HPDE6-E6E7 (cell line): ENCODE results near the gene GDPD1.
"Not testable (repeated sequence)": the region's sequence is repeated elsewhere in the genome, so short reads cannot be mapped to it uniquely, and the experiment has no call there.

Experiments used
- DNase-seq: peaks from one replicate; pipeline ENCODE4 v3.0.0; 2011; ENCODE audit warnings: missing footprints; ENCODE audit errors: extremely low spot score

GDPD1 gene

DNA sequence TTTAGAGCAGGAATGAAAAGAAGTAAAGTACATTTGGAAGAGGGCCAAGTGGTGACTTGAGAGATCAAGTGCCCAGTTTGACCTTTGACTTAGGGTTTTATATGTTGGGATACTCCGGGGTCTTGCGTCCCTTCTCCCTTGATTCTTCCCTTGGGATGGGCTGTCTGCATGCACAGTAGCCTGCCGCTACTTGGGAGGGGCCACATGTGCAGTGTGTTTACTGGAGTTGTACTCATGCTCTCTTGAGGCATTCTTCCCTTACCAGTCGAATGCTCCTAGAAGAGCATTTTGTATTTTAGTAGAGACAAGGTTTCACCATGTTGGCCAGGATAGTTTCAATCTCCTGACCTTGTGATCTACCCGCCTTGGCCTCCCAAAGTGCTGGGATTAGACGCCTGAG lies 23.8 kb downstream of the GDPD1 start:
- DNase-seq, result no peak

DNA sequence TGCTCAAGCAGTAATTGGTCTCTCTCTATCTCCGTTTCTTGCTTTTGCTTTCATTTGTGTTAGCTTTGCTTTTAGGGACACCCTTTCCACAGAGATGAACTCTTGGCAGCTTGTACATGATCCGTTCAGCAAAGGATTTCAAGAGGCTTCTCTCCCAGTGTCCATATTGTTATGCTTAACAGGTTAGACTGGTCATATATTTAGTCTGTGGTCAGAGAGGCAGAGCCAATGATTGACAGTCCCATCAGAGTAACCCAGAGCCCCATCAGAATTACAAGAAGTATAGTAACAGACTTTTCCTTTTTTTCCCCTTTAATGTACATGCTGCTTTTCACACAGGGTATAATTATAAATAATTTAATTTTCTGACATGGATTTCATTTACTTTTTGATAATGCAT lies 34.4 kb downstream of the GDPD1 start:
- peak; percentile 7 for DNase-seq

DNA sequence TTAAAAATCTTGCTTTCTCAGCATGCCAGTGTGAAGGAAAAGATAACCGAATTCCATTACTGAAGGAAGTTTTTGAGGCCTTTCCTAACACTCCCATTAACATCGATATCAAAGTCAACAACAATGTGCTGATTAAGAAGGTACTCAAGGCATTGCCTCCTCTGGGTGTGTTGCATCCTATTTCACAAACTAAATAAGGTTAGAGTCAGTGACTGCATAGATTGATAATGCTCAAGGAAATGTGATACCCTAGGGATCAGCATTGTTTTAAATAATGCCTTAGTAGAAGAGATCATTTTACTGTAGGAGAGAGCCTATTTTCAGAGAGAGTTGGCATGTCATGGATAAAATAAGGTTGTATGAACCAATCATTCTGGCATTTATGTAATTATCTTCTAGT lies 36.8 kb downstream of the GDPD1 start:
- no peak for DNase-seq

DNA sequence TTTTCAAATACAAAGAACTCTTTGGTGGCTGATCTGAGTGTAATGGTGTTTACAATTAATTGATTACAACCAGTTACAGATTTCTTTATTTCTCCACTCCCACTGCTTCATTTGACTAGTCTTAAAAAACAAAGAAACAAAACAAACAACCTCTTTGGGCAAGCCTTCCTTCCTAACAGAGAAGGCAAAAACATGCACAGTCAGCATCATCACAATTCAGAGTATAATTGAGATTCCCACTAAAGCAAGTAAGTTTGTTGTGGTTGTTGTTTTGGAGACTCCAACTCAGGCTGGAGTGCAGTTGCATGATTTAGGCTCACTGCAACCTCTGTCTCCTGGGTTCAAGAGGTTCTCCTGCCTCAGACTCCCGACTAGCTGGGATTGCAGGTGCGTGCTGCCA lies 40.4 kb downstream of the GDPD1 start:
- DNase-seq, result no peak

DNA sequence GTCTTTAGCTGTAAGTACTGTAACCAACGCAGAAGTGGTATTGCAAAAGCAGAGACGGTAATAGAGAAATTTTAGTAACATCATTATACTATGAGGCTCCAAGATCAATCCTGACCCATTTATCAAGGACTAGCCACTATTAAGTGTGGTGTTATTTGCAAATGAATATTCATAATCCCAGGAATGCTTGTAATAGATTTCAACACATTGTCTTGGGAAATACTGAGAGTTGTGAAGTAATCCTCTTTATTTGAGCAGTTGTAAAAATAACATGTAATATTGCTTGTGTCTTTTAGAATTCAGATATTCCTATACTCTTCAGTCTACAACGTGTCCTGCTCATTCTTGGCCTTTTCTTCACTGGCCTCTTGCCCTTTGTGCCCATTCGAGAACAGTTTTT lies 46.4 kb downstream of the GDPD1 start:
- no peak for DNase-seq

DNA sequence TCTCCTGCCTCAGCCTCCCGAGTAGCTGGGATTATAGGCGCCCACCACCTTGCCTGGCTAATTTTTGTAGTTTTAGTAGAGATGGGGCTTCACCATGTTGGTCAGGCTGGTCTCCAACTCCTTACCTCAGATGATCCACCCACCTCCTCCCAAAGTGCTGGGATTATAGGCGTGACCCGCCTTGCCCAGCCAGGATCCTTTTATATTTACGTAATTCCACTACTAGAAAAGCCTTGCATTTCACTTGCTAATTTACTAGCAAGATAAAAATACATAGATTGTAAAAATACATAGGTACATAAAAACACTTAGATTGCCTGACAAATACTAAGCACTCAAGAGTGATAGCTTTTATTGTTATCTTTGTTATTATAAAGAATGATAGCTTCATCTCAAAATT lies 47.5 kb downstream of the GDPD1 start:
- no peak for DNase-seq

DNA sequence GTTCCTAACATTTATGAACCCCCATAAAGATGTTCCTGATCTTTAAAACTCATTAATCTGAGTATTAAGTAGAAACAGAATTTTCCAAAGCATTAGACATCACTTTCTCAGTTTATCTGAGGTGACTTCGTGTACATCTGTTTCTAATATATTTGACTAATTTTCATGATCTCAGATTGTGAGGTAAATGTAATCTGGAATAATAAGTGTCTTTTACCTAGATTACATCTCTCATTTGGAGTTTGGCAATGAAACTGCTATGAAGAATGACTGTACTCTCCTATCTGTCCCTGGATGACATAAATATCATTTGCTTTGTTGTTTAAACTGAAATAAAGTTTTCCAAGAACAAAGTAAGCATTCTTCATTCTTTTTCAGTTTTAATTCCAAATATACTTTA lies 55.3 kb downstream of the GDPD1 start:
- DNase-seq, result no peak

DNA sequence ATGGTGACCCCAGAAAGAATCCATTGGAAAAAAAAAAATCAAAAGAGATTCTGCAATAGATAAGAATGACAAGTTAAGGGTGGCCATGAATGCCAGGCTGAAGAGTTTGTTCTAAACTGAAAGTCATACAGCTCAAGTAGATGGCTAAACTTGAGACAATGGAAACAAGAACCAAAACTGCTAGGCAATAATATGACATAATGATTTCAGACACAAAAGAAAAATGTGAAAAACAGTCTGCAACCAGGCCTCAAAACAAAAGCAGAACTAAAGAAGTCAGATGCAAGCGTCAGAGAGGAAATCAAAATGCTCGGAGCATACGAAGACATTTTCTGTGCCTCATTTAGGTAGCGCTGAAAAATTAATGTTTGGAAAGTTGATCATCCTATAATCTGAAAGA lies 56.7 kb downstream of the GDPD1 start:
- DNase-seq, result no peak

DNA sequence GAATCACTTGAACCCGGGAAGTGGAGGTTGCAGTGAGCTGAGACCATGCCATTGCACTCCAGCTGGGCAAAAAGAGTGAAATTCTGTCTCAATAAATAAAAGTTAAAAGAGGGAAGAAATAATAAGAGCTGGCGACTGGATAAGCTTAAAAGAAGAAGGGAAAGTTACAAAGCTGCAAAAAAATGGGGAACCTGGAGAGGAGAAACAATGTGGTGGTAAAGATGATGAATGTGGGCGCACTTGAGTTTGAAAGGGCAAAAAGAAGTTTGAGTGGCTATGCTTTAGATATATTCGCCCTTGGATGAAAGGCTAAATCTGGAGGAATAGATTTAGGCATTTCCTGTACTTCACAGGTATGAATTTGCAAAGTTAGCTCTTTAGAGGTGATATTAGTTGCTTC lies 58.1 kb downstream of the GDPD1 start:
- DNase-seq, result no peak

DNA sequence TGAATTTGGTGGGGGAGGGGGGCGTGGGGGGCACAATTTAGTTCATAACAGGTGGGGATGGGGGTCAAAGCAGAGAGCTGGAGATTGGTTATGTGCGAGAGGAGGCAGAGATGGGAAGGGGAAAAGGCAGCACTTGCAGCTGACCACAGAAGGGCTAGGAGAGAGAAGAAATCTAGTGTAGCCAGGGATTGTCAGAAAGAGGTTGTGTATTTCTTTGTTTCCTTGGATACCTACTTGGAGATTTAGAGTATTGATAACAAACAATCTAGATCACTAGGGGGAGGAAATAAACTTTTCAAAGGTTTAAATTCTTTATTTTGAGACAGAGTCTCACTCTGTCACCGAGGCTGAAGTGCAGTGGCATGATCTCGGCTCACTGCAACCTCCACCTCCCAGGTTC lies 64.0 kb downstream of the GDPD1 start:
- DNase-seq, result no peak

DNA sequence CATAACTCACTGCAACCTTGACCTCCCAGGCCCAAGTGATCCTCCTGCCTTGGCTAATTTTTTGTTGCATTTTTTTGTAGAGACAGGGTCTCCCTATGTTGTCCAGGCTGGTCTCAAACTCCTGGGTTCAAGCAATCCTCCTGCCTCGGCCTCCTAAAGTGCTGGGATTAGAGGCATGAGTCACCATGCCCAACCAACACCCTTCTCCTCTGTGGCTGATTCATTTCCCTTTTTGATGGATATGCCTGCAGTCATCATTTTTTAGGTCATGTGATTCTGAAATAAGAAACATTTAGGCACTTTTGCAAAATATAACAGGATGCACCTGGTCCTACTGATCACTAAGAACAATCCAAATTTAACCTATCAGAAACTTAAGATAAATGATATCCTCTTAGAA lies 67.1 kb downstream of the GDPD1 start:
- no peak for DNase-seq

DNA sequence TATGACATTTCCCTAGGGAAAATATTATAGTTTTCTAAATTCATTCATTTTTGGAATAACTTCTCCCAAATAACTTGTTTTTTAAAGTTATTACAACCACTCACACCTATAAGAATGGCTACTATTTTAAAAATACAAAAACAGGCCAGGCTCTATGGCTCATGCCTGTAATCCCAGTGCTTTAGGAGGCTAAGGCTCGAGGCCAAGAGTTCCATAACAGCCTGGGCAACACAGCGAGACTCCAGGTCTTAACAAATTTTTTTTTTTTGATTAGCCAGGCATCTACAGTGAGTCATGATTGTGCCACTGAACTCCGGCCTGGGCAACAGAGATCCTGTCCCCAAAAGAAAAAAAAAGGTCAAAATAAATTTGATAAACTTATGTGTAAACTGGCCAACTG lies 67.6 kb downstream of the GDPD1 start:
- no peak for DNase-seq

DNA sequence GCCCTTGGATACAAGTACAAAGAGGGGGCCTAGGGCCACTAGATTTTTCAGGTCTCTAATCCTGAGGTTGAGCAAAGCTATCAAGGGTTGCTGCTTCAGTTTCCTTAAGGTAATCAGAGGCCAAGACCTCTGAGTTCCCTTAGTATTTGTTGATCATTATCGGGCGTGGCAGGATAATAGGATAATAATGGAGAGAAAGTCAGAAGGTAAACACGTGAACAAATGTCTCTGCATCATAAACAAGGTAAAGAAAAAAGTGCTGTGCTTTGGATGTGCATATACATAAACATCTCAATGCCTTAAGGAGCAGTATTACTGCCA lies 69.6 kb downstream of the GDPD1 start:
- DNase-seq, result no peak

DNA sequence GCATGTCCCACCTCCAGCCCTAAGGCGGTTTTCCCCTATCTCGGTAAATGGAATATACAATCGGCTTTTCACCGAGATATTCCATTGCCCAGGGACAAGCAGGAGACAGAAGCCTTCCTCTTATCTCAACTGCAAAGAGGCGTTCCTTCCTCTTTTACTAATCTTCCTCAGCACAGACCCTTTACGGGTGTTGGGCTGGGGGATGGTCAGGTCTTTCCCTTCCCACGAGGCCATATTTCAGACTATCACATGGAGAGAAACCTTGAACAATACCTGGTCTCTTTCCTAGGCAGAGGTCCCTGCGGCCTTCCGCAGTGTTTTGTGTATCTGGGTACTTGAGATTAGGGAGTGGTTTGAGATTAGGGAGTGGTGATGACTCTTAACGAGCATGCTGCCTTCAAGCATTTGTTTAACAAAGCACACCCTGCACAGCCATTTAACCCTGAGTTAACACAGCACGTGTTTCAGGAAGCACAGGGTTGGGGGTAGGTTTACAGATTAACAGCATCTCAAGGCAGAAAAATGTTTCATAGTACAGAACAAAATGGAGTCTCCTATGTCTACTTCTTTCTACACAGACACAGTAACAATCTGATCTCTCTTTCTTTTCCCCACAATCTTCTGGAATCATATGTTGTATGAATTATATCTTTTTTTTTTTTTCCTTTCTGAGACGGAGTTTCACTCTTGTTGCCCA lies 70.1 kb downstream of the GDPD1 start:
- not testable (repeated sequence) for DNase-seq

DNA sequence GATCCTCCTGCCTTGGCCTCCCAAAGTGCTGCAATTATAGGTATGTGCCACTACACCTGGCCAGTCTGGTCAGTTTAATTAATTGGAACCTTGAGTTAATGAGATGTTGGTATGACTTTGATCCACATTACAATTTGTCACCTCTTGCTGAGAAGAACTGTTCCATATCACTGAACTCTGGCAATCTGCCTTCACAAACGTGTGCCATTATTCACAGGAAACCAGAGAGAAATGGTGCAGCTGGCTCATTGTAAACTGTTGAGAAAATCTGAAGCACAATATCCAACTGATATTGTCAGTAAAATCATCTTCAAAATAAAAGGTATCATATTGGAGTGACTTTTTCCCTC lies 71.8 kb downstream of the GDPD1 start:
- no peak for DNase-seq

DNA sequence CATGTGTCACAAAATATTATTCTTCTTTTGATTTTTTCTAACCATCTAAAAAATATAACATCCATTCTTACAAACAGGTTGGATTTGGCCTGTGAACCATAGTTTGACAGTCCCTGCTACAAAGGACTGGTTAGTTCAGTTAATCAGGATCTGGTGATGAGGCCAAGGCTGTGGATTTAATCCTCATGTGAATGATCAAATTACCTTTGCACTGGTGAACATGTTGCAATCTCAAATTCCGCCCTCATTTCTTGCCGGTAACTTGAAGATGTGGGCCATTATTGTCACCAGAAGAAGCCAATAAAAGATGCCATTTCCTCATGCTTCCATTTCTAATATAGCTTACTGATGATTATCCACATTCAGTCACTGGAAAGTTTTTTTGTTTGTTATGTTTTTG lies 75.9 kb downstream of the GDPD1 start:
- no peak for DNase-seq

DNA sequence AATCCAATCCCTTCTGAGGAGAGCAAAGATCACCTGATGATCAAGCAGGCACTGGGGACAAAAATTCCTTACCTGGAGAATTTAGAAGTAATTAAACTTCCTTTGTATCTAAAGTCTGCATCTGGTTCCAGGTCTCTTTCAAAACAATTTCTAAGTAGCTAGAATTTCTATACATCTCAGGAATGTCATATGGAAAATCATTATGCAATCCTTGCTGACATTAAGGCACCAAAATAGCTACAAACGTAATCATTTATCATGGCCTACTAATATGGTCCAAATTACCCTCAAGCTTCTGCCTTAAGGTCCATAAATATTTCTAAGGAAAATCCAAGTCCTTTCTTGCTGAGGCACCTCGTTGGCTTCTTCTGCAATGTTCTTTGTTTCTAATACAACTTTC lies 78.2 kb downstream of the GDPD1 start:
- DNase-seq, result no peak

DNA sequence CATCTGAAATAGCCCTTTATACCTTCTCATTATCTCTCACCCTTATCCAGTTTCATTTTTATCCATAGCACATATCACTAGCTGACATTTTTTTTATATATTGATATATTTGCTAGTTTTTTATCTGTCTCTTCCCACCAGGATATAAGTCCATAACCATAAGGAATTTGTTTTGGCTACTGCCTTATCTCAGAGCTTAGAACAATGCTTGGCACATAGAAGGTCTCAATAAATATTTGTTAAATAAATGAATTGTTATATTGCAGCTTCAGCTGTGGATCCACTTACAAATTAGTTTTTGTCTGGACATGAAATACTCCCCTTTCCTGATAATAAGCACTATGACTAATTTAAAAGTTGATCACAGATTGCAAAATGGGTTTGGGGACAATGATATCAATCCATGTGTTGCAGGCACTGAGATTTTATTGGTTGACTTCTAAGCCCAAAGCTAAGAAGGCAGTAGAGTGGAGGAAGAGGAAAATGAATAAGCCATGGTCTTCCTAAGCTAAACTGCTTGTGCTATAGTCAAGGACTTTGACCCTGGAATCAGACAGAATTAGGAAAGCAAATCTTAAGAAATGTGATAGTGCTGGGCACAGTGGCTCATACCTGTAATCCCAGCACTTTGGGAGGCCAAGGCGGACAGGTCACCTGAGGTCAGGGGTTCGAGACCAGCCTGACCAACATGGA lies 79.2 kb downstream of the GDPD1 start:
- no peak for DNase-seq

DNA sequence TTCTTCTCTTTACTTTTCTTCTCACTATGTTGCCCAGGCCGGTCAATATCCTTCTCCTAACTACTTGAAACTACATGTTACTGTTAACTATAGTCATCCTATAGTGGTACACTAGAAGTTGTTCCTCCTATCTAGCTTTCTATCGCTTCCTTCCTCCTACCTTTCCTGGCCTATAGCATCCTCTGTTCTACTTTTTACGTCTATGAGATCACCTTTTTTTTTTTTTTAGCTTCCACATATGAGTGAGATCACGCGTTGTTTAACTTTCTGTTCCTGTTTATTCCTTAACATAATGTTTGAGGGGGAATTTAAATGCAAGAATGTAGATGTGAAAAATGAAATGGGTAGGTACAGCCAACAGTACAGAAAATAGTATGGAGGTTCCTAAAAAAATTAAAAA lies 80.6 kb downstream of the GDPD1 start:
- DNase-seq, result no peak

DNA sequence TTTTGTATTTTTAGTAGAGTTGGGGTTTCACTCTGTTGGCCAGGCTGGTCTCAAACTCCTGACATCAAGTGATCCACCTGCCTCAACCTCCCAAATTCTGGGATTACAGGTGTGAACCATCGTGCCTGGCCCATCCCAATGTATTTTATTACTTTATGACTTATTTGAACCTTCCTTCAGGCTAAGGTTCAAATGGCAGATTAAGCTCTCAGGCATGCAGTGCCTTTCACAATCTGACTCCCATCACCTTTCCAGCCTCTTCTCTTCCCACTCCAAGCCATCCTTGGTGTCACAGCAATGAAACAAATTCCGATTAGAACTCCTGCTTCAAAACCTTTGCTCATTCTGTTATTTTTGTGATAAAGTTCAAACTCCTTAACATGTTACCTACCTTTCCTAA lies 84.5 kb downstream of the GDPD1 start:
- no peak for DNase-seq

DNA sequence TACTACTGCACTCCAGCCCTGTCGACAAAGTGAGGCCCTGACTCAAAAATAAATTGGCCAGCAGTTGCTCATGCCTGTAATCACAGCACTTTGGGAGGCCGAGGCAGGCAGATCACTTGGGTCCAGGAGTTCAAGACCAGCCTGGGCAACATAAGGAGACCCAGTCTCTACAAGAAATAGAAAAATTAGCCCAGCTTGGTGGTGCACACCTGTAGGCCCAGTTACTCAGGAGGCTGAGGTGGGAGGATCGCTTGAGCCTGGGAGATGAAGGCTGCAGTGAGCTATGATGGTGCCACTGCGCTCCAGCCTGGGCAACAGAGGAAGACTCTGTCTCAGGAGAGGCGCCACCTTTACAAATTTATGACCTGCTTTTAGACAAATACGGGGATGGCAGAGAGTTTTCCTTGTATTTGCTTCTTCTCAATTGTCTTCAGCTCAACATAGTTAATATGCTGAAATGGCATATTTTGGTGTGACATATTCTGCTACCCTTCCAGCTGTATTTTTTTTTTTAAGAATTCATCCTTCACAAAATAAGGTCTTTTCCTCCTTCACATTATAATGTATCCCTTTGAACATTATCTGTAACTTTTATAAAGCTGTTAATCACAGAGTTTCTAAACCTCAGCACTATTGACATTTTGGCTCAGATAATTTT lies 90.1 kb downstream of the GDPD1 start:
- no peak for DNase-seq

DNA sequence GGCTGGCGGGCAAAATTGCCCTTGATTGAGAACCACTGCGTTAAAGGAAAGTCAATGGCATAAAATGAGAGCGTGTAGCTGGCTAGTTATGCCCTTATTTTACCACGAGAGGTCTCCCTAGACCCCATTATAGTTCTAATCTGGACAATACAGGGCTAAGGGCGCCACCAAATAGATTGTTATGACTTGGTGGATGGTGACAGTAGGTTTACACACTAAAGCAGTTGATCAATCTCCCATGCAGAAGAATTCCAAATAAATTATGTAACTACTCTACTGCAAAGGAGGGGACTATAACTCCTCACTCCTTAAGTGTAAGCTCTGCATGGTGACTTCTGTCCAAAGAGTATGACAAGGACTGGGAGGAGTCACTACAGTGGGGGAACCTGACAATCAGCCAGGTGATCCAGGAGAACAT lies 90.7 kb downstream of the GDPD1 start:
- no peak for DNase-seq

DNA sequence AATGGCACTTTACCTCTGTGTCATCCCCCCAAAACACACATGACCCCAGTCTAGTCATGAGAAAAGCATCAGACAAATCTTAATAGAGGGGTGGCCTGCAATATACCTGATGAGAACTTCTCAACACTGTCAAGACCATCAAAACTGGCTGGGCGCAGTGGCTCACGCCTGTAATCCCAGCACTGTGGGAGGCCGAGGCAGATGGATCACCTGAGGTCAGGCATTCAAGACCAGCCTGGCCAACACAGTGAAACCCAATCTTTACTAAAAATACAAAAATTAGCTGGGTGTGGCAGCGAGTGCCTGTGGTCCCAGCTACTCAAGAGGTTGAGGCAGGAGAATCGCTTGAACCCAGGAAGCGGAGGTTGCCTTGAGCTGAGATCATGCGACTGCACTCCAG lies 91.2 kb downstream of the GDPD1 start:
- not testable (repeated sequence) for DNase-seq

DNA sequence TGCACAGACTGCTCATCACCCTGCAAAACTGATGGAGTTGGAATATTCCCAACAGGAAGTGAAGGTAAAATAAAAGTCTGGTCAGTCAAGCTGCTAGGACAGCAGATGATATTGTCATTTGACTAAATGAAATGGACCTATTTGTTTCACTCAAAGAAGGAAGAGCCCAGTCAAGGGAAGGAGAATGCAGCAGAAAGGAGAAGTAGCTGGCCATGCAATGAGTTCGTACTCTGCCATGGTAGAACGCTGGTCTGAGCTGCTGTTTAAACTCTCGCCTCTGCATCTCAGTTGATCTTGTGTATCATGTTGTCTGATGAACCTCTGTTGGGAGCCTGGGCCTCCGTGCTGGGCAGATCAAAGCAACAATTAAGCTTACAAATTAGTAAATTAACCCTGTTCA lies 95.6 kb downstream of the GDPD1 start:
- no peak for DNase-seq
